Chondrocyte (in vitro differentiated cells): ENCODE results near the gene RND2. TPM values are rescaled to one million over a fixed set of nuclear protein-coding genes. Genes with fewer than 3 reads are reported as not detected.
"Not testable (repeated sequence)": the region's sequence is repeated elsewhere in the genome, so short reads cannot be mapped to it uniquely, and the experiment has no call there.

Experiments used
- DNase-seq: peaks from one replicate; pipeline ENCODE4 v3.0.0; 2021; ENCODE audit warnings: mixed read lengths, low spot score
- H3K27ac Mint-ChIP-seq: one replicate; pipeline ENCODE4 v1.8.0; 2021; ENCODE audit warnings: mild to moderate bottlenecking, moderate library complexity, mixed read lengths; ENCODE audit not compliant: unreplicated experiment
- H3K27me3 Mint-ChIP-seq: 2 replicates; pipeline ENCODE4 v1.8.0; 2021; ENCODE audit warnings: low read depth, mixed read lengths
- H3K36me3 Mint-ChIP-seq: 2 replicates; pipeline ENCODE4 v1.8.0; 2021; ENCODE audit warnings: low read depth, mixed read lengths
- H3K4me1 Mint-ChIP-seq: 2 replicates; pipeline ENCODE4 v1.8.0; 2021; ENCODE audit warnings: low read depth, mild to moderate bottlenecking, mixed read lengths
- H3K4me3 Mint-ChIP-seq: one replicate; pipeline ENCODE4 v1.8.0; 2021; ENCODE audit warnings: mild to moderate bottlenecking, moderate library complexity, mixed read lengths; ENCODE audit not compliant: unreplicated experiment
- H3K9me3 Mint-ChIP-seq: 2 replicates; pipeline ENCODE4 v1.8.0; 2021; ENCODE audit warnings: low read depth, mixed read lengths
- CTCF ChIP-seq: fragments of 200-600 bp; sonication (generic); IDR thresholded peaks from 2 replicates; pipeline ENCODE4 v1.5.0; 2021; ENCODE audit warnings: antibody characterized with exemption, mild to moderate bottlenecking, moderate library complexity
- total RNA-seq: library from RNA; stranded (reverse); gene quantifications from 3 replicates; pipeline ENCODE4 v1.2.1, GENCODE V29; 2021

The RND2 gene
- total RNA-seq, 1 donor from 2014 or later, result 1.1 TPM

GRCh38 chr17:43043307-43043706, 18.3 kb downstream of the RND2 start:
- DNase-seq, result no peak
- H3K4me3 Mint-ChIP-seq, result no peak overlapping the region
- TF ChIP-seq CTCF, result no peak
- H3K36me3 Mint-ChIP-seq, result no peaks in the 10 kb centered on the region
- no peaks in the 10 kb centered on the region for H3K4me1 Mint-ChIP-seq
- H3K27me3 Mint-ChIP-seq, result no peaks in the 10 kb centered on the region
- H3K9me3 Mint-ChIP-seq, result no peaks in the 10 kb centered on the region
- no peak overlapping the region for H3K27ac Mint-ChIP-seq

- Mint-ChIP-seq H3K27ac (no peak overlapping the region), H3K9me3 (no peaks in the 10 kb centered on the region), H3K4me3 (no peak overlapping the region), H3K36me3 (no peaks in the 10 kb centered on the region), H3K27me3 (no peaks in the 10 kb centered on the region), H3K4me1 (no peaks in the 10 kb centered on the region)
- no peak for DNase-seq
- no peak for TF ChIP-seq CTCF
These were observed 19.0 kb downstream of the RND2 start for GRCh38 chr17:43044024-43044423.

GRCh38 chr17:43051969-43052368, 26.9 kb downstream of the RND2 start:
- DNase-seq, result no peak
- Mint-ChIP-seq H3K27me3 (no peaks in the 10 kb centered on the region), H3K4me3 (no peak overlapping the region)

GRCh38 chr17:43053008-43053407, 28.0 kb downstream of the RND2 start:
- not testable (repeated sequence) for H3K36me3 Mint-ChIP-seq, H3K27me3 Mint-ChIP-seq, H3K4me1 Mint-ChIP-seq, H3K9me3 Mint-ChIP-seq, DNase-seq, H3K4me3 Mint-ChIP-seq, H3K27ac Mint-ChIP-seq

More at GRCh38 chr17:43051969-43052368, 26.9 kb downstream of the RND2 start:
- H3K27ac Mint-ChIP-seq, result no peak overlapping the region
- H3K36me3 Mint-ChIP-seq, result peaks cover 6% of the 10 kb centered on the region
- H3K4me1 Mint-ChIP-seq, result no peaks in the 10 kb centered on the region
- no peaks in the 10 kb centered on the region for H3K9me3 Mint-ChIP-seq
- TF ChIP-seq CTCF, result no peak

GRCh38 chr17:43056051-43056450, 31.0 kb downstream of the RND2 start:
- no peak overlapping the region for H3K27ac Mint-ChIP-seq
- H3K27me3 Mint-ChIP-seq, result no peaks in the 10 kb centered on the region
- H3K4me1 Mint-ChIP-seq, result no peaks in the 10 kb centered on the region
- H3K9me3 Mint-ChIP-seq, result no peaks in the 10 kb centered on the region
- peaks cover 10% of the 10 kb centered on the region for H3K36me3 Mint-ChIP-seq
- DNase-seq, result no peak
- TF ChIP-seq CTCF, result no peak
- no peak overlapping the region for H3K4me3 Mint-ChIP-seq

- Mint-ChIP-seq H3K27me3 (no peaks in the 10 kb centered on the region), H3K4me3 (no peak overlapping the region), H3K36me3 (peaks cover 3% of the 10 kb centered on the region), H3K4me1 (no peaks in the 10 kb centered on the region), H3K27ac (no peak overlapping the region), H3K9me3 (no peaks in the 10 kb centered on the region)
- TF ChIP-seq CTCF, result no peak
- no peak for DNase-seq
These were observed 38.1 kb downstream of the RND2 start for GRCh38 chr17:43062984-43063638.
